Adipose tissue (tissue), 3 donors: ENCODE data around the gene MMP1. TPM values are rescaled to one million over a fixed set of nuclear protein-coding genes. Genes with fewer than 3 reads are reported as not detected.

Experiments used
- H3K27ac ChIP-seq: one replicate; pipeline ENCODE4 v1.5.1; 2013; ENCODE audit warnings: low read depth, low read length
- WGBS, 3 donors: extraction: QIAGEN DNeasy Blood & Tissue Kit; methylation state at CpG; one replicate each; pipeline ENCODE4 v1.1.7; 2013; 5-methylcytosine and 5-hydroxymethylcytosine counted together
- polyA plus RNA-seq, 3 donors: library from polyadenylated mRNA; stranded (reverse); fragments of 200-250 nt; gene quantifications; one replicate each; pipeline ENCODE4 v1.2.3, GENCODE V29; 2013
- donor health status: healthy with polysubstance abuse.
- donor health status: Bipolar disorder and iron deficiency.
- donor health status: healthy.

MMP1 gene
- polyA plus RNA-seq, 3 donors: 0.09 to 1.1 (median 0.34) TPM

- no peak overlapping the region for H3K27ac ChIP-seq
- WGBS, 3 donors: 5 to 10% (median 8%) methylated on average over 3 of the region's 3 CpGs
Measured at GRCh38 chr11:102810950-102811660, 13.1 kb upstream of the MMP1 start.

GRCh38 chr11:102809971-102810370, 12.0 kb upstream of the MMP1 start:
- H3K27ac ChIP-seq: no peak overlapping the region
- WGBS, 3 donors: 66 to 90% (median 81%) methylated on average over 2 of the region's 2 CpGs

- H3K27ac ChIP-seq: no peak overlapping the region
- 30 to 61% (median 52%) methylated on average over 19 of the region's 19 CpGs for WGBS, 3 donors
Measured at GRCh38 chr11:102807921-102808320, 10.0 kb upstream of the MMP1 start.

- no peak overlapping the region for H3K27ac ChIP-seq
- 56 to 66% (median 64%) methylated on average over 3 of the region's 3 CpGs for WGBS, 3 donors
Measured at GRCh38 chr11:102806296-102806695, 8.3 kb upstream of the MMP1 start.

GRCh38 chr11:102802341-102802740, 4.4 kb upstream of the MMP1 start:
- no peak overlapping the region for H3K27ac ChIP-seq
- WGBS, 3 donors: 22 to 40% (median 36%) methylated on average over 2 of the region's 2 CpGs

GRCh38 chr11:102800767-102801166, 2.8 kb upstream of the MMP1 start:
- no peak overlapping the region for H3K27ac ChIP-seq
- 56 to 81% (median 62%) methylated on average over 4 of the region's 4 CpGs for WGBS, 3 donors

GRCh38 chr11:102799681-102800340, 1.9 kb upstream of the MMP1 start:
- WGBS, 3 donors: 62 to 68% (median 65%) methylated on average over 6 of the region's 6 CpGs
- H3K27ac ChIP-seq: no peak overlapping the region

- H3K27ac ChIP-seq: no peak overlapping the region
Measured at GRCh38 chr11:102794382-102794781, 3.6 kb downstream of the MMP1 start.

- 83 to 87% (median 86%) methylated on average over 6 of the region's 6 CpGs for WGBS, 3 donors
- no peak overlapping the region for H3K27ac ChIP-seq
Measured at GRCh38 chr11:102793677-102794290, 4.2 kb downstream of the MMP1 start.

GRCh38 chr11:102792604-102793003, 5.4 kb downstream of the MMP1 start:
- 60 to 86% (median 80%) methylated on average over 5 of the region's 5 CpGs for WGBS, 3 donors
- no peak overlapping the region for H3K27ac ChIP-seq

- 65 to 85% (median 83%) methylated on average over 4 of the region's 4 CpGs for WGBS, 3 donors
- H3K27ac ChIP-seq: no peak overlapping the region
Measured at GRCh38 chr11:102791271-102792036, 6.5 kb downstream of the MMP1 start.

GRCh38 chr11:102788334-102788995, 9.5 kb downstream of the MMP1 start:
- no peak overlapping the region for H3K27ac ChIP-seq
- WGBS, 3 donors: 68 to 80% (median 76%) methylated on average over 8 of the region's 8 CpGs

- WGBS, 3 donors: 77 to 90% (median 80%) methylated on average over 3 of the region's 3 CpGs
Measured at GRCh38 chr11:102784380-102784779, 13.6 kb downstream of the MMP1 start.

GRCh38 chr11:102783720-102784119, 14.2 kb downstream of the MMP1 start:
- WGBS, 3 donors: 76 to 81% (median 78%) methylated on average over 2 of the region's 2 CpGs
- H3K27ac ChIP-seq: no peak overlapping the region

More at GRCh38 chr11:102784380-102784779, 13.6 kb downstream of the MMP1 start:
- H3K27ac ChIP-seq: no peak overlapping the region

GRCh38 chr11:102783016-102783415, 14.9 kb downstream of the MMP1 start:
- no peak overlapping the region for H3K27ac ChIP-seq

GRCh38 chr11:102781676-102782075, 16.3 kb downstream of the MMP1 start:
- H3K27ac ChIP-seq: no peak overlapping the region
- 87 to 93% (median 93%) methylated on average over 2 of the region's 2 CpGs for WGBS, 3 donors

- no peak within 1 kb of the TSS for H3K27ac ChIP-seq
- WGBS, 3 donors: 3 to 16% (median 14%) methylated on average over 2 of the region's 2 CpGs
Measured at GRCh38 chr11:102780491-102780918, 17.5 kb downstream of the MMP1 start, which contains the start of gene MMP10. MMP10 (minus strand) TSS chr11:102780628; CDS start chr11:102780591, 37 bp downstream.

- WGBS, 3 donors: 67 to 83% (median 79%) methylated on average over 5 of the region's 5 CpGs
- no peak overlapping the region for H3K27ac ChIP-seq
Measured at GRCh38 chr11:102776454-102776853, 21.5 kb downstream of the MMP1 start.
